Glomerular visceral epithelial cell (primary cell): ENCODE measurements around the gene BTBD19.
A peak's percentile ranks its signal among the peaks of the same experiment; 100 is the strongest.
"Not testable (repeated sequence)": the region's sequence is repeated elsewhere in the genome, so short reads cannot be mapped to it uniquely, and the experiment has no call there.

ENCODE experiments used
- DNase-seq: peaks from one replicate; pipeline ENCODE4 v3.0.0-alpha.2; 2016; ENCODE audit errors: extremely low spot score

The BTBD19 gene

GRCh38 chr1:44788120-44788860 lies 20.0 kb upstream of the BTBD19 start, which contains the start of gene BEST4:
BEST4 (minus strand) TSS chr1:44788170; CDS start chr1:44787705, 465 bp downstream.
- DNase-seq: no peak

- DNase-seq: no peak
These were observed 17.1 kb upstream of the BTBD19 start for GRCh38 chr1:44790968-44791801.

GRCh38 chr1:44792736-44793502 lies 15.4 kb upstream of the BTBD19 start:
- no peak for DNase-seq

GRCh38 chr1:44797886-44798285 lies 10.4 kb upstream of the BTBD19 start:
- not testable (repeated sequence) for DNase-seq

- no peak for DNase-seq
These were observed 9.6 kb upstream of the BTBD19 start for GRCh38 chr1:44798481-44799365.

GRCh38 chr1:44799770-44800584 lies 8.3 kb upstream of the BTBD19 start, which contains the start of gene PLK3:
PLK3 (plus strand) TSS chr1:44800377; CDS start chr1:44800464, 87 bp downstream.
- DNase-seq: peak; percentile 99

- DNase-seq: no peak
These were observed 6.6 kb upstream of the BTBD19 start for GRCh38 chr1:44801491-44802305.

- no peak for DNase-seq
These were observed 5.8 kb upstream of the BTBD19 start for GRCh38 chr1:44802306-44803061.

- DNase-seq: no peak
These were observed 5.3 kb upstream of the BTBD19 start for GRCh38 chr1:44803062-44803311.

- no peak for DNase-seq
These were observed 4.8 kb upstream of the BTBD19 start for GRCh38 chr1:44803312-44804095.

- no peak for DNase-seq
These were observed 2.9 kb upstream of the BTBD19 start for GRCh38 chr1:44805311-44806024.

GRCh38 chr1:44806025-44806703 lies 2.2 kb upstream of the BTBD19 start:
- DNase-seq: no peak

- DNase-seq: no peak
These were observed 1.5 kb upstream of the BTBD19 start, which contains the start of gene DYNLT4 for GRCh38 chr1:44806704-44807363. DYNLT4 (minus strand) TSS chr1:44807351; CDS start chr1:44806668, 683 bp downstream.

GRCh38 chr1:44807364-44808062 lies 810 bp upstream of the BTBD19 start:
- peak; percentile 100 for DNase-seq
